MCF 10A (cell line): ENCODE measurements around the gene IGHMBP2. TPM values are rescaled to one million over a fixed set of nuclear protein-coding genes. Genes with fewer than 3 reads are reported as not detected.

Experiments used
- BruUV-seq: library from RNA; stranded (reverse); fragments of 400-500 nt; replicated peaks from 2 replicates; lab custom pipeline; 2021; lab: Mats Ljungman, UMichigan
- CTCF ChIA-PET: fragments of 300-600 bp; sonication (Branson Sonifier 250); formaldehyde crosslinking; extraction: SDS; loops from one replicate; lab custom pipeline; 2021; ENCODE audit warnings: antibody characterized with exemption, inconsistent platforms; lab: Yijun Ruan, JAX
- POLR2A ChIA-PET: fragments of 300-600, 350-650 bp; sonication (Branson Sonifier 250); formaldehyde crosslinking; extraction: SDS; loops from one replicate; lab custom pipeline; 2020; ENCODE audit warnings: antibody characterized with exemption, inconsistent platforms; lab: Yijun Ruan, JAX
- DNase-seq: peaks from one replicate; pipeline ENCODE4 v3.0.0-alpha.2; 2018; ENCODE audit not compliant: unreplicated experiment
- H3K27ac Mint-ChIP-seq: one replicate; pipeline ENCODE4 v1.8.0; 2022; ENCODE audit warnings: mild to moderate bottlenecking, low read depth, mixed read lengths; ENCODE audit not compliant: unreplicated experiment
- H3K27me3 Mint-ChIP-seq: one replicate; pipeline ENCODE4 v1.8.0; 2022; ENCODE audit warnings: mixed read lengths; ENCODE audit not compliant: insufficient read depth, unreplicated experiment
- H3K36me3 Mint-ChIP-seq: one replicate; pipeline ENCODE4 v1.8.0; 2022; ENCODE audit warnings: mild to moderate bottlenecking, moderate library complexity, mixed read lengths; ENCODE audit not compliant: insufficient read depth, unreplicated experiment
- H3K4me1 Mint-ChIP-seq: one replicate; pipeline ENCODE4 v1.8.0; 2022; ENCODE audit warnings: mixed read lengths; ENCODE audit not compliant: insufficient read depth, unreplicated experiment
- H3K4me3 Mint-ChIP-seq: one replicate; pipeline ENCODE4 v1.8.0; 2022; ENCODE audit warnings: mild to moderate bottlenecking, moderate library complexity, mixed read lengths; ENCODE audit not compliant: unreplicated experiment
- H3K9me3 Mint-ChIP-seq: one replicate; pipeline ENCODE4 v1.8.0; 2022; ENCODE audit warnings: mixed read lengths; ENCODE audit not compliant: unreplicated experiment
- CTCF ChIP-seq: fragments of 200-600 bp; IDR thresholded peaks from one replicate; pipeline ENCODE4 v1.8.0; 2022; ENCODE audit warnings: antibody characterized with exemption, mild to moderate bottlenecking; ENCODE audit not compliant: unreplicated experiment
- intact Hi-C: fragments of 100-400 bp; cut with micrococcal nuclease; formaldehyde crosslinking; loops from 2 replicates; pipeline ENCODE4 v1.14.1; 2022
- total RNA-seq: library from RNA; stranded (reverse); gene quantifications from 2 replicates; pipeline ENCODE4 v1.2.3, GENCODE V29; 2022

Gene IGHMBP2
- total RNA-seq, 1 experiment from 2014 or later = 19.8 TPM

- peaks cover 8% of the 10 kb centered on the region for H3K9me3 Mint-ChIP-seq
- no peaks in the 10 kb centered on the region for H3K36me3 Mint-ChIP-seq
- BruUV-seq = no TSS peak
- no peak overlapping the region for H3K27ac Mint-ChIP-seq
- POLR2A ChIA-PET = no interaction called here
- intact Hi-C loops = no loop called here
- no peak for TF ChIP-seq CTCF
- H3K4me3 Mint-ChIP-seq = no peak overlapping the region
- no peak for DNase-seq
- CTCF ChIA-PET = no interaction called here
- H3K27me3 Mint-ChIP-seq = peaks cover 37% of the 10 kb centered on the region
- H3K4me1 Mint-ChIP-seq = no peaks in the 10 kb centered on the region
Observed at GRCh38 chr11:68978931-68979594, 75.4 kb downstream of the IGHMBP2 start.

GRCh38 chr11:68979931-68980775 is 76.5 kb downstream of the IGHMBP2 start:
- intact Hi-C loops = no loop called here
- Mint-ChIP-seq H3K4me1 (no peaks in the 10 kb centered on the region), H3K27me3 (peaks cover 48% of the 10 kb centered on the region), H3K27ac (no peak overlapping the region), H3K9me3 (peaks cover 8% of the 10 kb centered on the region), H3K36me3 (no peaks in the 10 kb centered on the region), H3K4me3 (no peak overlapping the region)
- POLR2A ChIA-PET = no interaction called here
- CTCF ChIA-PET = no interaction called here
- DNase-seq = no peak
- BruUV-seq = no TSS peak
- TF ChIP-seq CTCF = no peak

GRCh38 chr11:68980776-68981065 is 77.0 kb downstream of the IGHMBP2 start, which contains the start of gene MRGPRD:
Gene MRGPRD, minus strand, starts transcription at chr11:68980986. Its CDS starts 0 bp downstream, at chr11:68980986.
- Mint-ChIP-seq H3K4me1 (no peaks in the 10 kb centered on the region), H3K27me3 (peaks cover 53% of the 10 kb centered on the region), H3K27ac (no peak within 1 kb of the TSS), H3K4me3 (no peak within 1 kb of the TSS), H3K36me3 (no peaks in the 10 kb centered on the region), H3K9me3 (peaks cover 8% of the 10 kb centered on the region)
- intact Hi-C loops = no loop called here
- BruUV-seq = no TSS peak
- POLR2A ChIA-PET = interaction anchor here (0.9 kb wide), 1 partner anchor 78 kb away, joined by 3 read pairs; no protein-coding TSS in a partner anchor
- CTCF ChIA-PET = interaction anchor here (0.6 to 0.7 kb wide), 2 partner anchors 10 to 790 kb away, joined by 3 read pairs; no protein-coding TSS in a partner anchor
- DNase-seq = no peak
- TF ChIP-seq CTCF = no peak

- POLR2A ChIA-PET = no interaction called here
- Mint-ChIP-seq H3K9me3 (peaks cover 8% of the 10 kb centered on the region), H3K27ac (no peak overlapping the region), H3K36me3 (no peaks in the 10 kb centered on the region), H3K4me3 (no peak overlapping the region), H3K4me1 (no peaks in the 10 kb centered on the region), H3K27me3 (peaks cover 64% of the 10 kb centered on the region)
- no peak for TF ChIP-seq CTCF
- intact Hi-C loops = no loop called here
- CTCF ChIA-PET = no interaction called here
- no TSS peak for BruUV-seq
- DNase-seq = no peak
Observed at GRCh38 chr11:68982134-68982533, 78.4 kb downstream of the IGHMBP2 start.
